IPS DF 6.9 (cell line): ENCODE data around the gene TIMM22.

ENCODE experiments used
- DNase-seq: peaks from one replicate; pipeline ENCODE4 v3.0.0-alpha.2; 2013; ENCODE audit warnings: low read depth, low spot score
- H3K27ac ChIP-seq: one replicate; pipeline ENCODE4 v1.5.1; 2013; ENCODE audit warnings: low read length, control low read depth
- H3K27me3 ChIP-seq: 2 replicates; pipeline ENCODE4 v1.6.1; 2013; ENCODE audit warnings: mild to moderate bottlenecking, low read length; ENCODE audit not compliant: control insufficient read depth, insufficient read depth
- H3K36me3 ChIP-seq: 2 replicates; pipeline ENCODE4 v1.6.1; 2013; ENCODE audit warnings: low read length; ENCODE audit not compliant: control insufficient read depth, insufficient read depth
- H3K4me1 ChIP-seq: 2 replicates; pipeline ENCODE4 v1.6.1; 2013; ENCODE audit warnings: low read length; ENCODE audit not compliant: control insufficient read depth, insufficient read depth
- H3K4me3 ChIP-seq: 2 replicates; pipeline ENCODE4 v1.5.1; 2013; ENCODE audit warnings: mild to moderate bottlenecking, low read length
- H3K9me3 ChIP-seq: 2 replicates; pipeline ENCODE4 v1.6.1; 2013; ENCODE audit warnings: low read length, inconsistent platforms; ENCODE audit not compliant: control insufficient read depth, insufficient read depth
- WGBS: extraction: QIAGEN DNeasy Blood & Tissue Kit; methylation state at CpG from one replicate; pipeline ENCODE4 v1.1.7; 2013; ENCODE audit warnings: mixed read lengths, missing lambda C conversion rate; ENCODE audit not compliant: insufficient read length, insufficient coverage; 5-methylcytosine and 5-hydroxymethylcytosine counted together

TIMM22 gene

GRCh38 chr17:1009229-1010085, 12.5 kb downstream of the TIMM22 start:
- Histone ChIP-seq H3K4me3 (no peak overlapping the region), H3K27me3 (no peaks in the 10 kb centered on the region), H3K4me1 (no peaks in the 10 kb centered on the region; the same call in 1 of the 2 replicates), H3K36me3 (no peaks in the 10 kb centered on the region), H3K27ac (no peak overlapping the region), H3K9me3 (no peaks in the 10 kb centered on the region)
- no peak for DNase-seq
- no CpG with 5 or more reads among the region's 19 CpGs for WGBS

GRCh38 chr17:1010086-1010450, 13.1 kb downstream of the TIMM22 start:
- Histone ChIP-seq H3K4me1 (no peaks in the 10 kb centered on the region; the same call in 1 of the 2 replicates), H3K9me3 (no peaks in the 10 kb centered on the region), H3K4me3 (no peak overlapping the region), H3K36me3 (no peaks in the 10 kb centered on the region), H3K27me3 (no peaks in the 10 kb centered on the region), H3K27ac (no peak overlapping the region)
- no CpG with 5 or more reads among the region's 10 CpGs for WGBS
- no peak for DNase-seq

GRCh38 chr17:1010586-1010985, 13.7 kb downstream of the TIMM22 start:
- H3K4me3 ChIP-seq: no peak overlapping the region
- no peaks in the 10 kb centered on the region for H3K27me3 ChIP-seq
- DNase-seq: no peak
- H3K27ac ChIP-seq: no peak overlapping the region
- no peaks in the 10 kb centered on the region for H3K36me3 ChIP-seq
- WGBS: no CpG with 5 or more reads among the region's 14 CpGs
- H3K9me3 ChIP-seq: no peaks in the 10 kb centered on the region
- no peaks in the 10 kb centered on the region; the same call in 1 of the 2 replicates for H3K4me1 ChIP-seq

- DNase-seq: no peak
- Histone ChIP-seq H3K27me3 (no peaks in the 10 kb centered on the region), H3K36me3 (no peaks in the 10 kb centered on the region), H3K4me1 (no peaks in the 10 kb centered on the region; the same call in 1 of the 2 replicates), H3K27ac (no peak overlapping the region), H3K9me3 (no peaks in the 10 kb centered on the region), H3K4me3 (no peak overlapping the region)
- WGBS: no CpG with 5 or more reads among the region's 10 CpGs
These were observed 14.2 kb downstream of the TIMM22 start for GRCh38 chr17:1011138-1011537.

GRCh38 chr17:1011760-1012735, 15.1 kb downstream of the TIMM22 start:
- no peaks in the 10 kb centered on the region; the same call in 1 of the 2 replicates for H3K4me1 ChIP-seq
- no CpG with 5 or more reads among the region's 57 CpGs for WGBS

GRCh38 chr17:1012823-1013728, 16.1 kb downstream of the TIMM22 start:
- WGBS: no CpG with 5 or more reads among the region's 30 CpGs
- Histone ChIP-seq H3K9me3 (no peaks in the 10 kb centered on the region), H3K36me3 (no peaks in the 10 kb centered on the region), H3K4me1 (no peaks in the 10 kb centered on the region; the same call in 1 of the 2 replicates), H3K27ac (no peak overlapping the region), H3K27me3 (no peaks in the 10 kb centered on the region), H3K4me3 (no peak overlapping the region)
- no peak for DNase-seq

More at GRCh38 chr17:1011760-1012735, 15.1 kb downstream of the TIMM22 start:
- no peak for DNase-seq
- no peak overlapping the region for H3K27ac ChIP-seq
- no peaks in the 10 kb centered on the region for H3K27me3 ChIP-seq
- H3K9me3 ChIP-seq: no peaks in the 10 kb centered on the region
- H3K4me3 ChIP-seq: no peak overlapping the region
- no peaks in the 10 kb centered on the region for H3K36me3 ChIP-seq

- Histone ChIP-seq H3K36me3 (no peaks in the 10 kb centered on the region), H3K27me3 (no peaks in the 10 kb centered on the region), H3K9me3 (no peaks in the 10 kb centered on the region), H3K4me3 (no peak overlapping the region), H3K4me1 (no peaks in the 10 kb centered on the region; the same call in 1 of the 2 replicates), H3K27ac (no peak overlapping the region)
- no CpG with 5 or more reads among the region's 9 CpGs for WGBS
- no peak for DNase-seq
These were observed 16.8 kb downstream of the TIMM22 start for GRCh38 chr17:1013729-1014090.

- no CpG with 5 or more reads among the region's 11 CpGs for WGBS
- Histone ChIP-seq H3K27ac (no peak overlapping the region), H3K27me3 (no peaks in the 10 kb centered on the region), H3K9me3 (no peaks in the 10 kb centered on the region), H3K4me1 (no peaks in the 10 kb centered on the region), H3K36me3 (no peaks in the 10 kb centered on the region), H3K4me3 (no peak overlapping the region)
- DNase-seq: no peak
These were observed 21.6 kb downstream of the TIMM22 start for GRCh38 chr17:1018547-1018946.

GRCh38 chr17:1019451-1019850, 22.5 kb downstream of the TIMM22 start:
- Histone ChIP-seq H3K9me3 (no peaks in the 10 kb centered on the region), H3K27me3 (no peaks in the 10 kb centered on the region), H3K36me3 (no peaks in the 10 kb centered on the region), H3K4me3 (no peak overlapping the region), H3K27ac (no peak overlapping the region), H3K4me1 (no peaks in the 10 kb centered on the region)
- DNase-seq: no peak
- no CpG with 5 or more reads among the region's 10 CpGs for WGBS
